GM21737 (cell line): Measurements from ENCODE around the gene NECAP2.
"Not testable (repeated sequence)": the region's sequence is repeated elsewhere in the genome, so short reads cannot be mapped to it uniquely, and the experiment has no call there.

Experiments used
- ATAC-seq: cut with Tn5 transposase; IDR thresholded peaks from one replicate; pipeline ENCODE4 v1.9.1; 2021; ENCODE audit warnings: mild to moderate bottlenecking, moderate library complexity; ENCODE audit not compliant: unreplicated experiment

Gene NECAP2

DNA sequence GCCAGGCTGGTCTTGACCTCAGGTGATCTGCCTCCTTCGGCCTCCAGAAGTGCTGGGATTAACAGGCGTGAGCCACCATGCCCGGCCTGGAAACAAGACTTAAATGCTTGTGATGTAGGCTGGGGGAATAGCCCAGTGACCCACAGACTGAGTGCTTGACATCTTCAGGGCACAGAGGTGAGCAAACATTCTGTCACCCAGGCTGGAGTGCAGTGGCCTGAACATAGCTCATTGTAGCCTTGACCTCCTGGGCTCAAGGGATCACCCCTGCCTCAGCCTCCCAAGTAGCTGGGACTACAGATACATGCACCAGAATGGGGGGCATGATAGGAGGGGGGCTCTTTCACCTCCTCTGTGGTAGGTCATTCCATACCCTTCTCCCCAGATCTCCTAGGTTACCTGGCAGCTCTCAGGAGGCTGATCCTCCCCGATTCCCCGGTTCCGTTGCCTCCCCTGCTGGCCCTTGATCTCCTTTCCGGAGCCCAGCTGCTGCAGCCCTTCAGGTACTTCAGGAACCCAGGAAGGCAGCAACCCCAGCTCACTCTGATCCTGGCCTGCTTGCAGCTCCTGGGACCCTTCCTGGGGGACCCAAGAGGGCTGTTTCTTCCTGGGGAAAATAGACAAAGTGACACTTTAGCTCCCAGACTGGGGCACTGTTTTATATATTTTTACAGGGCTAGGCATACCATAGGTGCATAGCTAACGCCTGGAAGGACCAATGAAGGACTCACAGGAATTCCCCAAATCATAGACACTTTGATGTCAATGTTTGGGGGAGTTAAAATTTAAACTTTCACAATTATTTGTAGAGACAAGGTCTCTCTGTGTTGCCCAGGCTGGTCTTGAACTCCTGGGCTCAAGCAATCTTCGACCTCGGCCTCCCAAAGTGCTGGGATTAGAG, 15.1 kb upstream of the NECAP2 start:
- ATAC-seq: no peak

DNA sequence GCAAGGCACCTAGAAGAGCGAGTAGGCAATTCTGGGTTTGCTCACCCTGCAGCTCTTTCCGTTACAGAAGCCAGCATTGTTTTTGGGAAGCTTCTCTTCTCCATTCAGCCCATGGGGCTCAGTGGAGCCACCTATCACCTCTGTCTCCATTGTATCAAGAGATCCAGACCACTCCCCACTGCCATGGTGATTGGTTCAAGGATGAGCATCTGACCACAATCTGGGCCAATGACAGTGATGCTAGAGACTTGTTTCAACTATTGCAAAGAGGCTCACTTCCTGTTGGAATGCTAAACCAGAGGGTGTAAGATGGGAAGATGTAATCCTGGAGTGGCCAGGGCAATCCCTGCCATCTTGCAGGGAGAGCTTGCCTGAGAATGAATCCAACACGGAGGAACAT, 9.9 kb upstream of the NECAP2 start:
- ATAC-seq: no peak

DNA sequence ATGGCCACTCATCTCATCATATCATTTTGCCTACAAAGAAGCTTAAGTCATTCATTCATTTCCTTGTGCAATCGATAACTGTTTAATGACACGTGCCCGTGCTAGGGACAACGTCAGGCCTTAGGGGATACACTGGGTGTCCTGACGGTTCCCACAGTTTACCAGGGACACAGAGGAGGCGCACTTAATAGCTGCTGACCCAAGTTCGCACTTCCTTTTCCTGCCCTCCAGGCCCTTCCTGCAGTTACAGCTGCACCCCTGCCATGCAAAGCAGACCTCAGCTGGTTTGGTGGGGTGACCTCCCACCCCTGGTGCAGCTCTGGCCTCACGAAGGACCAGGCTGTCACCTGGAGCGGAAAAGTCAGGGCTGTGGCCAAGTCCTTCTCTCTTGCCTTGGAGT, 7.5 kb upstream of the NECAP2 start:
- ATAC-seq: no peak

DNA sequence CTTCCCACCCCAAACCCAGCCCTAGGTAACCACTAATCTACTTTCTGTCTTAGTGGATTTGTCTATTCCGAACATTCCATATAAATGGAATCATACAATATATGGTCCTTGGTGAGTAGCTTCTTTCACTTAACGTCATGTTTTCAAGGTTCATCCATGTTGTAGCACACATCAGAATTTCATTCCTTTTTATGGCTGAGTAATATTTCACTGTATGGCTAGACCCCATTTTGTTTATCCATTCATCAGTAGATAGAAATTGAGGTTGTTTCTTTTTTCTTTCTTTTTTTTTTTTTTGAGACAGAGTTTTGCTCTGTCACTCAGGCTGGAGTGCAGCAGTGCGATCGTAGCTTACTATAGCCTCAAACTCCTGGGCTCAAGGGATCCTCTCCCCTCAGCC, 6.5 kb upstream of the NECAP2 start:
- ATAC-seq: no peak

DNA sequence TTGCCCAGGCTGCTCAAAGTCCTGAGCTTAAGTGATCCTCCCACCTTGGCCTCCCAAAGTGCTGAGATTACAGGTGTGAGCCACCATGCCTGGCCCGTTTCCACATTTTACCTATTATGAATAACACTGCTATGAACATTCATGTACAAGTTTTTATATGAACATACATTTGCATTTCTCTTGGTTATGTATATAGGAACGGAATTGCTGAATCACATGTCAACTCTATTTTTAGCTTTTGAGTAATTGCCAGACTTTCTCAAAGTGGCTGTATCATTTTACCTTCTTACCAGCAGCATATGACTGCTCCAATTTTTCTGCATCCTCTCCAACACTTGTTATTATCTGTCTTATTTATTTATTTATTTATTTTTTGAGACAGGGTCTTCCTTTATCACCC, 6.0 kb upstream of the NECAP2 start:
- no peak for ATAC-seq

DNA sequence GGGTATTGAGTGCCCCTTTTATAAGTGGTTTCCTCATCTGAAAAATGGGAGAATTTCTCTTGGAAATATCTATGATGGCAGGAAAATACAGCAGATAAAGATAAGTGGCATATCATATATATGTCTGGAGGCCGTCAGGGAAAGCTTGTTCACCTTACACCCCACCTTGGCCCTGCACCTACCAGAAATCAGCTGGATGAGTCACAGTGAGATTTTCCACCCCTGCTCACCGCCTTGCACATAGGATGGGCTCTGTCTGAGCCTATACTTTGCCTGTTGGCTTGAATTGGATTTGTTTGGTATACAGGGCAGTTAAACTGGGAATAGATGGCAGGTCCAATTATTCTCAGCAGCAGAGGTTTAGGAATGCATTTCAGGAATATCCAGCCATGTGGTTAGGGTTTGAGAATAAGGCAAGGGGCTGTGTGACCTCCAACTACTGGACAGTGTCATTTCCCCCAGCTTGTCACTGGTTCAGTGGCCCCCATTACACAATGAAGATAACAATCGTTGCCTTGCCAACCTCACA, 3.5 kb upstream of the NECAP2 start, which contains the start of gene SPATA21:
Gene SPATA21, minus strand, starts transcription at position 479 of the 529 bp plus-strand sequence. CDS start 6,053 bp downstream, outside the sequence.
- ATAC-seq: no peak

DNA sequence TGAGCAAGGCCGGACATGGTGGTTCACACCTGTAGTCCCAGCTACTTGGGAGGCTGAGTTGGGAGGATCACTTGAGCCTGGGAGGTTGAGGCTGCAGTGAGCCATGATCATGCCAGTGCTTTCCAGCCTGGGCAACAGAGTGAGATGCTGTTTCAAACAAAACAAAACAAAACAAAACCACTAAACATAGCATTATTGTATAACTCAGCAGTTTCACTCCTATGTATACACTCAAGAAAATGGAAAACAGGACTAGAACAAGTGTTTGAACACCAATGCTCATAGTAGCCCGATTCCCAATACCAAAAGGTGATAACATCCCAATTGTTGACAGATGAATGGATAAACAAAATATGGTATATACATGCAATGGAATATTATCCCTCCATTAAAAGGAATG, 2.0 kb upstream of the NECAP2 start:
- ATAC-seq: no peak

DNA sequence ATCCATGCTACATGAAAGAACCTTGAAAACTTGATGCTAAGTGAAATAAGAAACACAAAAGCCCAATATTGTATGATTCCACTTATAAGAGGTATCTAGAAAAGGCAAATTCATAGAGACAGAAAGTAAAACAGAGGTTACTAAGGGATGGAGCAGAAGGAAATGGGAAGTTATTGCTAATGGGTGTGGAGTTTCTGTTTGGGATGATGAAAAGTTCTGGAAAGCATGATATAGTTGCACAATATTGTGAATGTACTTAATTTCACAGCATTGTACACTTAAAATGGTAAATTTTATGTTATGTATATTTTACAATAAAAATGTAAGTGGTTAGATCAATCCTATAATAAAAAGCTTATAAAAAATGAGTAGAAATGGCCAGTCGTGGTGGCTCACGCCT, 1.6 kb upstream of the NECAP2 start:
- ATAC-seq: no peak

GRCh38 chr1:16440131-16440469, 424 bp upstream of the NECAP2 start:
- no peak for ATAC-seq

DNA sequence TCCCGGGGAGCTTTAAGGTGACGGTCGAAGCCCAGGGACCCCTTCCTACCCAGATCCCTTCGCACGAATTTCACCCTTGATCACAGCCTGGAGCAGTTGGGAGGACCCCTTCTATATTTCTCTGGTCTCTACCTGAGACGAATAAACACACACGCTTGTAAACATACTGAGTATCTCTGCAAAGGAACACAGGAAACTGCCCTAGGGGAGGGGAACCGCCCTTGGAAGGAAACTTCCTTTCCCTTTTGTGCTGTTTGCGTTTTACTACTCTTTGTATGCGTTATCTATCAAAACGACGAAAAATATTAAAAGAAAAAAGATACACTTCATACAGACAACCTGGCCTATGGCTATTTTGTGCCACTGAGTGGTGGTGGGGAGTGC, 750 bp downstream of the NECAP2 start:
- no peak for ATAC-seq

GRCh38 chr1:16442265-16442664, 1.7 kb downstream of the NECAP2 start:
- no peak for ATAC-seq

- no peak for ATAC-seq
Observed at GRCh38 chr1:16442941-16443340, 2.4 kb downstream of the NECAP2 start.

DNA sequence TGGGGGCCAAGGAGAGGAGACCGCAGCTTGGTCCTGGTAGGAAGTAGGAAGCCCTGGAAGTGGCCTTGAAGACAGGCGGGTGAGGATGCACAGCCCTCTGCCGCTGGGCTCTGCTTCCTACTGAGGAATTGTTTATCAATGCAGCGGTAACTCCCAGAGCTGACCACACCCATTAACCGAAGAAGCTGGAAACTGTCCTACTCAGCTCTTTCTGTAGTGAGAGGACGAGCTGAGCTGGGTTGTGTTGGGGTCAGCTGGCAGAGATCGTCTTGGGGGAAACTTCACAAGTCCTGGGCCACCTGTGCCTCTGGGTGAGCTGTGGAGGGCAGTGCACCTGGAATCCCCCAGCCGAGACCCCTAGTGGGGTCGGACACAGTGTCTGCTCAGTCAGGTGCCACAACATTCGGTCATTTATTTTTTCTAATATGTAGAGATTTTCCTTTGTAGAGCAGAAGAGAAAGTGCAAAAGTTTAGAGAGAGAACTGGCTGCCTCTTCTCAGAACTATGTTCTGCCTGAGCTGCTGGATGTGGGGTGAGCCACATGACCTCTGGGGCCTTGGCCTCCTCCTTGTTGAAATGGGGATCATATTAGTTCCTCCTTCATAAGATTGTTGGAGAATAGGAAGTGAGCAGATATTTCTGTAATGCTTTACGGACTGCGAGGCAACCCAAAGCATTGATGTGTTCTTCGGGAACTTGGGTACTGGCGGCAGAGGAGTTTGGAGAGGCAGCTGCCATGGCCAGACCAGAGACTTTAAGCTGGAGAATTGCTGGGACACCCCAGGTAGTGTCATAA, 3.6 kb downstream of the NECAP2 start:
- no peak for ATAC-seq

- no peak for ATAC-seq
Observed at GRCh38 chr1:16445052-16445451, 4.5 kb downstream of the NECAP2 start.

- no peak for ATAC-seq
Observed at GRCh38 chr1:16446116-16446515, 5.6 kb downstream of the NECAP2 start.

DNA sequence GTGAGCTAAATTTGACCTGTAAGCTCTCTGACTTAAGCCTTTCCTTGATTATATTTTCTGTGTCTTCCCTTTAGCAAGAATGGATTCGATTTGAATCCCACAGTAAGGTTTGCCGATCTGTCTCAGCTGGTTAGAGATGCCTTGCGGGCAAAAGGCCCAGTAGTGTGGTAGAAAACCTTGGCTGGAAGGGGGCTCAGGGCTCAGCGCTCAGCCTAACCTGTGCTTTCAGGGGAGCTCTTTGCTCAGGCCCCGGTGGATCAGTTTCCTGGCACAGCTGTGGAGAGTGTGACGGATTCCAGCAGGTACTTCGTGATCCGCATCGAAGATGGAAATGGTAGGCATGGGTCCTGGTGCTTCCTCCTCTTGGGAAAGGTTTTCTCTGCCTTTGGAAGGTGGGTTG, 7.1 kb downstream of the NECAP2 start:
- ATAC-seq: no peak

- ATAC-seq: no peak
Observed at GRCh38 chr1:16449065-16449464, 8.5 kb downstream of the NECAP2 start.

GRCh38 chr1:16449666-16450065, 9.1 kb downstream of the NECAP2 start:
- no peak for ATAC-seq

DNA sequence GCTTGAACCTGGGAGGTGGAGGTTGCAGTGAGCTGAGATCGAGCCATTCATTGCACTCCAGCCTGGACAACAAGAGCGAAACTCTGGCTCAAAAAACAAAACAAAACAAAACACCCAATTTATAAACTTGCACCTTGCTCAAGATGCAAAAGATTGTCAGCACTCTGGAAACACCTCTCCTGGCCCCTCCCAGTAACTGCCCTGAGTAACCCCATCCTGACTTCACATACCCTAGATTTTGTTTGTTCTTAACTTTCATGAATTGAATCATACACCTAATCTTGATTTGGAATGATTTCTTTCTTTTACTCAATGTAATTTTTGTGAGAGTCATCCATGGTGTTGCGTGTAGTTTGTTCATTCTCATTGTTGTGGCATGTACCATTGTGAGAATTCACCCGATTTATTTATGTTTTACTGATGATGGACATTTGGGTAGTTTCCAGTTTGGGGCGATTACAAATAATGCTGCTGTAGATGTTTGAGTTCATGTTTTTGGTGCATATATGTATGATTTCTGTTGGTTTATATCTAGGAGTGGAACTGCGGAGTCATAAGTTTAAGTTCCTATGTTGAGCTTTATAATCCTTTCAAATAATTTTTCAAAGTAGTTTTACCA, 10.4 kb downstream of the NECAP2 start:
- ATAC-seq: no peak

- ATAC-seq: no peak
Observed at GRCh38 chr1:16451841-16452528, 11.5 kb downstream of the NECAP2 start.

- not testable (repeated sequence) for ATAC-seq
Observed at GRCh38 chr1:16454909-16455308, 14.4 kb downstream of the NECAP2 start.
